Astrocyte of the spinal cord (primary cell): ENCODE results near the gene ZNF593.
A peak's percentile ranks its signal among the peaks of the same experiment; 100 is the strongest.

Experiments
- DNase-seq: peaks from one replicate; pipeline ENCODE4 v3.0.0; 2011; ENCODE audit warnings: low read depth, low spot score
- H3K4me3 ChIP-seq: 2 replicates; pipeline ENCODE4 v1.5.1; 2011; ENCODE audit warnings: low read depth, mild to moderate bottlenecking, low read length, moderate library complexity
- CTCF ChIP-seq: IDR thresholded peaks from 2 replicates; pipeline ENCODE4 v1.5.1; 2012; ENCODE audit warnings: low read depth, mild to moderate bottlenecking, low read length, inconsistent platforms
- in situ Hi-C: cut with HindIII; loops from 2 replicates; pipeline ENCODE4 v1.10.0; 2017; ENCODE audit warnings: low sequenced_read_pairs

The ZNF593 gene

GRCh38 chr1:26189331-26189730 is 19.6 kb downstream of the ZNF593 start:
- no peak for TF ChIP-seq CTCF
- in situ Hi-C loops = no loop called here
- no peak for DNase-seq
- no peak overlapping the region for H3K4me3 ChIP-seq

GRCh38 chr1:26189751-26190275 is 20.1 kb downstream of the ZNF593 start:
- TF ChIP-seq CTCF = no peak
- H3K4me3 ChIP-seq = no peak overlapping the region
- DNase-seq = no peak
- in situ Hi-C loops = no loop called here

- TF ChIP-seq CTCF = peak; percentile 26
- in situ Hi-C loops = no loop called here
- DNase-seq = no peak
Measured at GRCh38 chr1:26190373-26190987, 20.8 kb downstream of the ZNF593 start, which contains the start of gene CATSPER4. Gene CATSPER4, plus strand, starts transcription at chr1:26190602. Its CDS starts 26 bp downstream, at chr1:26190628.

GRCh38 chr1:26191739-26192138 is 22.0 kb downstream of the ZNF593 start:
- H3K4me3 ChIP-seq = no peak overlapping the region
- no peak for DNase-seq
- no peak for TF ChIP-seq CTCF
- in situ Hi-C loops = no loop called here

More at GRCh38 chr1:26190373-26190987, 20.8 kb downstream of the ZNF593 start, which contains the start of gene CATSPER4:
- no peak within 1 kb of the TSS for H3K4me3 ChIP-seq

GRCh38 chr1:26195805-26196204 is 26.1 kb downstream of the ZNF593 start:
- in situ Hi-C loops = no loop called here
- no peak overlapping the region for H3K4me3 ChIP-seq
- TF ChIP-seq CTCF = no peak
- no peak for DNase-seq

- DNase-seq = no peak
- H3K4me3 ChIP-seq = no peak overlapping the region
- no peak for TF ChIP-seq CTCF
- in situ Hi-C loops = no loop called here
Measured at GRCh38 chr1:26197301-26197700, 27.6 kb downstream of the ZNF593 start.
